NCI-H1436 (cell line): Measurements from ENCODE around the gene DESI2.
"Not testable (repeated sequence)": the region's sequence is repeated elsewhere in the genome, so short reads cannot be mapped to it uniquely, and the experiment has no call there.

Experiments
- DNase-seq: peaks from one replicate; lab custom pipeline; 2025; lab: John Stamatoyannopoulos, UW

Gene DESI2

GRCh38 chr1:244654108-244655038, 1.4 kb downstream of the DESI2 start:
- DNase-seq = no peak

- DNase-seq = no peak
Measured at GRCh38 chr1:244655186-244655585, 2.3 kb downstream of the DESI2 start.

GRCh38 chr1:244657421-244657820, 4.5 kb downstream of the DESI2 start:
- DNase-seq = no peak

- DNase-seq = no peak
Measured at GRCh38 chr1:244659694-244660093, 6.8 kb downstream of the DESI2 start.

GRCh38 chr1:244660595-244660994, 7.7 kb downstream of the DESI2 start:
- no peak for DNase-seq

GRCh38 chr1:244661569-244662312, 8.8 kb downstream of the DESI2 start:
- DNase-seq = not testable (repeated sequence)

- DNase-seq = no peak
Measured at GRCh38 chr1:244662599-244662998, 9.7 kb downstream of the DESI2 start.

GRCh38 chr1:244664353-244664752, 11.4 kb downstream of the DESI2 start:
- DNase-seq = no peak

GRCh38 chr1:244665771-244666217, 12.9 kb downstream of the DESI2 start:
- DNase-seq = no peak

GRCh38 chr1:244666672-244667418, 13.9 kb downstream of the DESI2 start:
- not testable (repeated sequence) for DNase-seq

GRCh38 chr1:244667797-244668196, 14.9 kb downstream of the DESI2 start:
- DNase-seq = no peak

- DNase-seq = no peak
Measured at GRCh38 chr1:244672946-244673682, 20.2 kb downstream of the DESI2 start.

- no peak for DNase-seq
Measured at GRCh38 chr1:244674446-244674845, 21.5 kb downstream of the DESI2 start.

- DNase-seq = no peak
Measured at GRCh38 chr1:244675167-244675566, 22.2 kb downstream of the DESI2 start.

- DNase-seq = no peak
Measured at GRCh38 chr1:244678697-244679096, 25.8 kb downstream of the DESI2 start.

- no peak for DNase-seq
Measured at GRCh38 chr1:244680667-244681066, 27.7 kb downstream of the DESI2 start.

- DNase-seq = not testable (repeated sequence)
Measured at GRCh38 chr1:244682087-244682486, 29.2 kb downstream of the DESI2 start.

GRCh38 chr1:244695937-244696336, 43.0 kb downstream of the DESI2 start:
- DNase-seq = no peak

- no peak for DNase-seq
Measured at GRCh38 chr1:244699741-244700140, 46.8 kb downstream of the DESI2 start.

GRCh38 chr1:244700808-244701207, 47.9 kb downstream of the DESI2 start:
- DNase-seq = no peak

- no peak for DNase-seq
Measured at GRCh38 chr1:244702620-244703019, 49.7 kb downstream of the DESI2 start.

- no peak for DNase-seq
Measured at GRCh38 chr1:244704107-244704506, 51.2 kb downstream of the DESI2 start.
